HG03432 (cell line): ENCODE results near the gene ZMYND19.
"Not testable (repeated sequence)": the region's sequence is repeated elsewhere in the genome, so short reads cannot be mapped to it uniquely, and the experiment has no call there.

Experiments used
- ATAC-seq: cut with Tn5 transposase; IDR thresholded peaks from one replicate; pipeline ENCODE4 v1.9.1; 2021; ENCODE audit warnings: mild to moderate bottlenecking, moderate library complexity; ENCODE audit not compliant: unreplicated experiment

The ZMYND19 gene

GRCh38 chr9:137614631-137615386, 24.5 kb upstream of the ZMYND19 start:
- ATAC-seq = no peak

- ATAC-seq = no peak
Observed at GRCh38 chr9:137613738-137614523, 23.6 kb upstream of the ZMYND19 start.

- no peak for ATAC-seq
Observed at GRCh38 chr9:137613259-137613658, 22.9 kb upstream of the ZMYND19 start.

GRCh38 chr9:137612741-137613142, 22.4 kb upstream of the ZMYND19 start:
- no peak for ATAC-seq

- ATAC-seq = no peak
Observed at GRCh38 chr9:137611623-137612609, 21.6 kb upstream of the ZMYND19 start.

GRCh38 chr9:137610944-137611343, 20.6 kb upstream of the ZMYND19 start:
- no peak for ATAC-seq

GRCh38 chr9:137607141-137607857, 17.0 kb upstream of the ZMYND19 start:
- ATAC-seq = no peak

GRCh38 chr9:137606734-137607138, 16.4 kb upstream of the ZMYND19 start:
- no peak for ATAC-seq

- peak; percentile 16 for ATAC-seq
Observed at GRCh38 chr9:137606005-137606621, 15.8 kb upstream of the ZMYND19 start.

- peak; percentile 78 for ATAC-seq
Observed at GRCh38 chr9:137605121-137606004, 15.1 kb upstream of the ZMYND19 start, which contains the start of gene ARRDC1. Gene ARRDC1 (plus strand): TSS chr9:137605686. CDS start chr9:137605718, 32 bp downstream.

GRCh38 chr9:137604345-137605086, 14.2 kb upstream of the ZMYND19 start:
- no peak for ATAC-seq

GRCh38 chr9:137603879-137604278, 13.6 kb upstream of the ZMYND19 start:
- no peak for ATAC-seq

GRCh38 chr9:137602661-137603060, 12.3 kb upstream of the ZMYND19 start:
- ATAC-seq = no peak

GRCh38 chr9:137598943-137599342, 8.6 kb upstream of the ZMYND19 start:
- no peak for ATAC-seq

- ATAC-seq = not testable (repeated sequence)
Observed at GRCh38 chr9:137596577-137596976, 6.3 kb upstream of the ZMYND19 start.

- no peak for ATAC-seq
Observed at GRCh38 chr9:137593176-137593575, 2.9 kb upstream of the ZMYND19 start.

GRCh38 chr9:137592767-137593166, 2.5 kb upstream of the ZMYND19 start:
- no peak for ATAC-seq

GRCh38 chr9:137590123-137590468, 216 bp downstream of the ZMYND19 start:
- ATAC-seq = no peak
